Inflammatory macrophage treated with lipopolysaccharide for 1 hour (primary cell): ENCODE measurements around the gene L3HYPDH.

ENCODE experiments used
- DNase-seq, 2 donors: peaks; one replicate each; pipeline ENCODE4 v3.0.0-alpha.2; 2020 to 2022

The L3HYPDH gene

DNA sequence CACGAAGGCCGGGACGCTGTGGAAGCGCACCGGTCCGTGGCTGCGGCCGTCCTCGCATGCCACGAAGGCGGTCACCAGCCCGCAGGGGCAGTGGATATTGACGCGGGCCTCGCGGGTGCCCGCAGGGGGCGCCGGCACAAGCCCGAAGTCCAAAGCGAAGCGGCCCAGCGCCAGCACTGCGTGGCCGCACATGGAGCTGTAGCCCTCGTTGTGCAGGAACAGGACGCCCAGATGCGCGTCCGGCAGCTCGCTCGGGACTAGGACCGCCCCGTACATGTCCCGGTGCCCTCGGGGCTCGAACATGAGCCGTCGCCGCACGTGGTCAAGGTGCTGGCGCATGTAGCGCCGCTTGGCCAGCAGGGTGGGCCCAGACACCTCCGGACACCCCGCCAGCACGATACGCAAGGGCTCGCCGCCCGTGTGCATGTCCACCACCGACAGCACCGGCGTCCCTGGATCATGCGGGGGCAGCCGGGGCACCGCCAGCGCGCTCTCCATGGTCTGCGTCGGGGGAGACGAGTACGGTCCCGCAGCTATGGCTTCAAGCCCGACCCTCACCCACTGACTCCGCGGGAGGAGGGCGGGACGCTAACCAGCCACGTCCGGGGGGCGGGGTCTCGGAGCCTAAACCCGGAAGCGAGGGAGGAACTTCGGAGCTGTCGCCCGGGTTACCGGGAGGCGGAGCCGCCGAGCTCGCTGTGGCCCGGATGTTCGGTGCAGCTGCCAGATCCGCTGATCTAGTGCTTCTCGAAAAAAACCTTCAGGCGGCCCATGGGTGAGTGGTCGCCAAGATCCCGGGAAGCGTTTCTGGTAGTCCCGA lies at the start of gene L3HYPDH, which contains the start of gene JKAMP:
TSS of gene L3HYPDH (minus strand) at position 590 of the 820 bp plus-strand sequence. CDS start at position 498, 92 bp downstream.
TSS of gene JKAMP (plus strand) at position 699 of the 820 bp plus-strand sequence. CDS start at position 772, 73 bp downstream.
- DNase-seq, result peak; percentile 92 to 97

DNA sequence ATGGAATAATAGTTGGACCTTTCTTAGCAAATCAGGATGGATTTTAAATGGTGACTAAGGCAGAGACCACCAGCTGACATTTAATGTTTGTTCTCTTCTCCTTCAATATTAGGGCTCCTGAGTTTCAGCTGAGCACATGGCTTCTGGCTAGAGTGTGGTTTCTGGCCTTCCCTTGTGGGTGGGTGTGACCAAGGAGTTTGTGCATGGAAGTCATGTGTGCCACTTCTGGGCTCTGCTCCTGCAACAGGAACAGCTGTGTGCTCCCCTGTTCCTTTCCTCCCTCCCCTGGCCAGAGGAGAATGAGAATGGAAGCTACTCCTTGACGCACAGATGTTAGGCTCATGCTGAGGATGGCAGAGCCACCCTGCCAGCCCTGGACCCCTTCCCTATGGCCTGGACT lies 48.2 kb upstream of the L3HYPDH start:
- no peak for DNase-seq

DNA sequence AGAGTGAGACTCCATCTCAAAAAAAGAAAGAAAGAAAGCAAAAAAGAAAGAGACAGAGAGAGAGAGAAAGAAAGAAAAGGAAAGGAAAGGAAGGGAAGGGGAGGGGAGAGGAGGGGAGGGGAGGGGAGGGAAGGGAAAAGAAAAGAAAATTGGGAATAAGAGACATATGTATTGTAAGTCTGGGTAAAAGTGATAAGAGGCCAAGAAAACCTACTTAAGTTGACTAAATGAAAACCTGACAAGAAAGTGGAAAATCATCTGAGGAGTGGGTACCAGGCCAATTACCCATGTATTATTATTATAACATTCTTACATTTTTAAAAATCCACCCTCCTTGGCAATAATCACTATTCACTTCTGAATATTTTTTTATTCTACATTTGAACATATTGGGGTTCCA lies 46.1 kb upstream of the L3HYPDH start:
- no peak for DNase-seq

DNA sequence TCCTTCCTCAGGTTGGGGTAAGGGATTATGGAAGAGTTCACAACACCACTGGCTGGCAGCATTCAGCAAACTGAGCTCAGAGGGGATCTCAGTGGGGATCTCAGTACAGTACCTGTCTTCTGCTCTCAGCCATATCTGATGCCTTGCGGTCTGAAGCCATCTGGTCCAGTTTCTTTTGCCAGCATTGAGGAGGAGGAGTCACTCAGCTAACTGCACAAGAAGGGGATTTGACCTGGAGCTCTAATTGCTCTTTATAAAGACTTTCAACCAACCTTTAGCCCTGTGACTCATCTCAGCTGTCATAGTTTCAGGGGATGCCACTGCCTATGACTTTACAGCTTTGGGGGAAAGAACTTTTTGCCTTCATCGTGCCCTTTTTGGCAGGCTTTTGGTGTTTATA lies 45.0 kb upstream of the L3HYPDH start:
- no peak for DNase-seq

GRCh38 chr14:59520224-59520623 lies 36.0 kb upstream of the L3HYPDH start:
- no peak for DNase-seq

GRCh38 chr14:59511916-59512575 lies 27.8 kb upstream of the L3HYPDH start:
- DNase-seq, result no peak

- DNase-seq, result no peak
Observed at GRCh38 chr14:59510966-59511365, 26.8 kb upstream of the L3HYPDH start.

GRCh38 chr14:59510001-59510400 lies 25.8 kb upstream of the L3HYPDH start:
- DNase-seq, result no peak

DNA sequence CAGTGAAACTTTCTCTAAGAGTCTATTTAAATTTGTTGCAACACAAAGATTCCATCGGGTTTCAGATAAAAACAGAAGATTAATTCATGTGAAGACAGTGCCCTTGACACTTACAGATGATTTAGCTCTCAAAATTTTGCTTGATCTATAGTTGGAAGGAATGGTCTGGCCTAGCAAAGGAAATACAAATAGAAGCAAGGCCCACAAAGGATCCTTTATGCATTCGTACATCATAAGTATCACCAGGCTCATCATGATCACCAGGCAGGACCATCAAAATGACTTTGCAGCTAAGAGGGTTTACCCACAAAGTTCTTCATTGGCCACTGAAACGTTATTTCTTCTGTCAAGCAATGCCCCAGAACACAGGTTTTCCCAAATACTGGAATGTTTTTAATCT lies 24.9 kb upstream of the L3HYPDH start:
- DNase-seq, result no peak

- no peak for DNase-seq
Observed at GRCh38 chr14:59507752-59508103, 23.5 kb upstream of the L3HYPDH start.

GRCh38 chr14:59507063-59507751 lies 23.0 kb upstream of the L3HYPDH start:
- peak; percentile 13 to 69 for DNase-seq

DNA sequence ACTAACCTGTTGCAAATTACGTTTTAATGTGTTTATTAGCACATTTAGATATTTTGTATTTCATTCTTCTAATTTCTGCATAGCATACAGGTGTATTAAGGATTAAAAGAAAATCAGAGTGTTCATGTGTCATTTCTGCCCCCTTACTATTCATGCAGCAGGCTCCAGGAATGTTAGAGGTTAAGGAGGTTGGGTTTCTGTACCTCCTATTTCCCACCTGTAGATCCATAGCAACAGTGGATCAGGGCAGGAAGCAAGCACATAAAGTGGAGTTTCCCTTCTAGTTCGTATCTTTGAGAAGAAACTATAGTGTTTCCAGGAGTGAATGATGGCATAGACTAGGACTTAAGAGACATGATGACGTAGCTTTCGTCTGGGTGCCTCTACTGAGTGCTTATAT lies 19.0 kb upstream of the L3HYPDH start:
- DNase-seq, result no peak

DNA sequence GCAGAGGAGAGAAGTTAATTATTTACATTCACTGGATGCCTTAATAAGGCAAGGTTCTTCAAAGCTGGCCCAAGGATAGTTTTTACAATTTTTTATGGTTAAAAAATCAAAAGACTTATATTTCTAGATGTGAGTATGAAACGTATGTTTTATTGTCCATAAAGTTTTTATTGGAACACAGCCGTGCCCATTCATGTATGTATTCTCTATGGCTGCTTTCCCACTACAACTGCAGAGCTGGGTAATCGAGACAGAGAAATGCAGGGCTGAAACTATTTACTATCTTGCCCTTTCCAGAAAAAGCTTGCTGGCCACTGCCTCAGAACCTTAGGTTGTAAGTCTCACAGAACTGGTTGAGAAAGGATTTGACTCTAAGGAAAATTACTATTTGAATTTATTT lies 16.5 kb upstream of the L3HYPDH start:
- DNase-seq, result no peak

DNA sequence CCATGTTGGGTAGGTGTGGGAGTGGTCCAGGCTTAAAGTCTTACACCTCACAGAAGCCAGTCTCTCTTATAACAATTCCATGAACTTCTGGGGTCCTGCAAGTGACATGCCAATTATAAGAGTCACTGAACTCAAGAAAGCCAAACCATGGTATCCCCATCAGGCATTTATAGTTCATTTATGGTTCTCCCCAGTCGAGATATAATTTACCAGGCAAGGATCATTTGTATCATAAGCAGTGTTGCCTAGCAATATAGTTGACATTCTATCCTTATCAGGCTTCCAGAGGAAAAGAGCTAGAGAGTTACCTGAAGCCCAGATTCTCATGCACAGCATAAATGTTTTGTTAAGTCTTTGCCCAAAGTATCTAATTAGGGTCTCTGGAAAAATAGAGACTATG lies 8.2 kb upstream of the L3HYPDH start:
- no peak for DNase-seq

GRCh38 chr14:59490756-59491155 lies 6.5 kb upstream of the L3HYPDH start:
- DNase-seq, result no peak

GRCh38 chr14:59484639-59485175 lies 499 bp upstream of the L3HYPDH start:
- peak; percentile 35 to 37 for DNase-seq

DNA sequence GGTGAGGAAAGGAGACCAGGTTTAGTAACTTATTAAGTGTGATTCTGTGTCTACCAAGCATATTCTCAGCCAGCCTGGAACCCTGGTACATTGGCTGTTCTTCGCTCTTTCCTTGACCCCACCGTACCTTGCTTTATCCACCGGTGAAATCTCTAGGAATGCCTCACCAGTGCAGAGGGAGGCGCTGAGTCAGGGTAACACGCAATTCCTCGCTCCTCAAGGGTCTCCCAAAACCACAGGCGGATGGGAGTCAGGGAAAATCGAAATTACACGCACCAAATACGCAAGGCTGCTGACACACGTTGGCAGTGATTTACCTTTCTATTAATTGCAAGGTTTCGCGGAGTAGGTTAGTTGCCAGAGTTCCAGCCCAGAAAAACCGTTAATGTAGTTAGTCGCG lies 845 bp downstream of the L3HYPDH start:
- no peak for DNase-seq

DNA sequence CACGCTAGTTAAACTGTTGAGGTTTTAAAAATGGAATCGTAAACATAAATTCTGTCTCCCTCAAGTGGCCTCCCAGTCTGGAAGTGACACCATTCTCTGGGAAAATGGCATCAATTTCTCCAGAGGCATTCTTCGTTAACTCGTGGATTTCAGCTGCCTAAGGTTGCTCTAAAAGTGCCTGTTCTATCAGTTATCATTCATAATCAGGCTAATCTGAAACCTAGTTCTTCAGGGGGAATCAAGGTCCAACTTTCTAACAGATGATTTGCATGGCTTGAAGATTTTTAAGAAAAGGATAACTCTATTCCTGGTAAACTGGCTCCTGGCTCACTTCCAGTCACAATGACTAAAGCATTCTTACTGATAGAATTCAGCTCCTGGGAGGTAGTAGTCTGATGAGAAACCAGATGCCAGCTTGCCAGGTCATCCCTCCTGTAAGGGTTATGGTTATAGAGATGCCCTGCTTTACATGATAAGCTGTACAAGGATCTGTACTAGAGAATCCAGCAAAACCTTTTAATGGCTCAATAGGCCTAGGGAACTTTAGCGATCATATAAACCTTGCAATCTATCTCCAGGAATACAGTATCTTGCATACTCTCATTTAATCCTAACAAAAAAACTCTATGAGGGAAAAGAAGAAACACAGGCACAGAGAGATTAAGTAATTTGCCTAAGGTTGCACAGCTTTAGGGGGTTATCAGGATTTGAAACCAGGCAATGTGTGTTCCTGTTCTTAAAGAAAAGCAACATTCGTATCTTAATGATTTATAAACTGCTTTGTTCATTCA lies 1.5 kb downstream of the L3HYPDH start:
- DNase-seq, result no peak

- peak in 1 of 2 donors; percentile 7 for DNase-seq
Observed at GRCh38 chr14:59481871-59482540, 2.2 kb downstream of the L3HYPDH start.

- DNase-seq, result no peak
Observed at GRCh38 chr14:59481407-59481806, 2.8 kb downstream of the L3HYPDH start.

DNA sequence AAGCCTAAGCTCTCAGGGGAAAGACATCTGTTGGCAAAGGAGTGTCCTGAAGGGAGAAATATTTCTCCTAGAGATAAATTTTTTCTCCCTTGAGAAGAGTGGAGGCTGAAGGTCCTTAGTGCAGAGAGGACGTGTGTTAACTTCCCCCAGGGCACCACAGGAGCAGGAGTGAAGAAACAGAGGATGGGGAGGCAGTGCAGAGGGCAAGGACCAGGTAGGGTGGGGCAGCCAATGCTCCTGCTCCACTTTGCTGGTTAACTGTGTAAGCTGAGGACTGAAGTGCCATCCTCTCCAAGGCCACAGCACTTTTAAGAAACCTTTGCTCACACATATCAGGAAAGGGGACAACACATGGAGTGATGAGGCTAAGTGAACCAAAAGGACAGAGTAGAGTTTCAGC lies 4.0 kb downstream of the L3HYPDH start:
- no peak for DNase-seq

DNA sequence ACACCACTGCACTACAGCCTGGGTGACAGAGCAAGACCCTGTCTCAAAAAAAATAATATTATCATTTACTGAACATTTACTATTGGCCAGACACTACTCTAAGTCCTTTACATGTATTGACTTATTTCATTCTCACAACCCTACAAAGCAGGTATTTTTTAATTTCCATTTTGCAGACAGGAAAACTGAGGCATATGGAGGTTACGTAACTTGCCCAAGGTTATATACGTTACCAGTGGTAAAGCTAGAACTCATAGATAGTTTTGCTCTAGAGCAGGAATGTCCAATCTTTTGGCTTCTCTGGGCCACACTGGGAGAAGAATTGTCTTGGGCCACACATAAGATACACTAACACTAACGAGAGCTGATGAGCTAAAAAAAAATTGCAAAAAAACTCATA lies 5.7 kb downstream of the L3HYPDH start:
- no peak for DNase-seq
